ENCODE measurements around the gene CDH26.

Gene CDH26

GRCh38 chr20:60063739-60064380 is 105.6 kb downstream of the CDH26 start:
- no peak for DNase-seq (ENCODE audit: low read depth in 2 of 2)

Measured in stimulated activated CD8-positive, alpha-beta memory T cell treated with anti-CD3 and anti-CD28 coated beads, Interleukin-7, amount 100 ng/mL, for 1 hour (primary cell).